SK-N-SH (cell line): ENCODE measurements around the gene SCD. TPM values are rescaled to one million over a fixed set of nuclear protein-coding genes. Genes with fewer than 3 reads are reported as not detected.
A peak's percentile ranks its signal among the peaks of the same experiment; 100 is the strongest.
"Not testable (repeated sequence)": the region's sequence is repeated elsewhere in the genome, so short reads cannot be mapped to it uniquely, and the experiment has no call there.

Experiments
- CTCF ChIA-PET: fragments of 300-600, 350-600 bp; formaldehyde crosslinking; extraction: SDS; loops from one replicate; lab custom pipeline; 2021; lab: Yijun Ruan, JAX
- POLR2A ChIA-PET: fragments of 350-600 bp; sonication (Branson Sonifier 250); formaldehyde crosslinking; extraction: SDS; loops from one replicate; lab custom pipeline; 2020; ENCODE audit warnings: antibody characterized with exemption, inconsistent platforms; lab: Yijun Ruan, JAX
- DNase-seq: peaks from one replicate; pipeline ENCODE4 v3.0.0; 2012
- H2AFZ ChIP-seq: fragments of 200-600 bp; sonication (generic); 2 replicates; pipeline ENCODE4 v1.8.1; 2016; ENCODE audit warnings: antibody characterized with exemption, mild to moderate bottlenecking, low read depth
- H3F3A ChIP-seq: fragments of 200-600 bp; sonication (generic); replicated peaks from 2 replicates; pipeline ENCODE3; 2016; ENCODE audit warnings: antibody characterized with exemption, mild to moderate bottlenecking; ENCODE audit not compliant: insufficient read depth
- H3K27ac ChIP-seq, 2 experiments: fragments of 200-500 bp in 1 of 2; fragments of 200-600 bp in 1 of 2; sonication (Bioruptor generic) in 1 of 2; sonication (generic), shearing (Covaris generic) in 1 of 2; 2 replicates each; pipeline versions ENCODE4 v1.5.1 to v1.6.1; 2014 to 2016; ENCODE audit warnings: low read depth in 2 of 2, inconsistent platforms in 1 of 2, low read length in 1 of 2, mild to moderate bottlenecking in 1 of 2, mixed read lengths in 1 of 2
- H3K27me3 ChIP-seq: fragments of 200-600 bp; sonication (generic), shearing (Covaris generic); 2 replicates; pipeline ENCODE4 v1.6.1; 2016; ENCODE audit warnings: mixed run types; ENCODE audit not compliant: insufficient read depth
- H3K36me3 ChIP-seq, 2 experiments: fragments of 200-500 bp in 1 of 2; fragments of 200-600 bp in 1 of 2; sonication (Bioruptor generic) in 1 of 2; sonication (generic) in 1 of 2; replicated peaks in 1 of 2; 2 replicates each; pipeline versions ENCODE3 to v1.5.1; 2014 to 2016; ENCODE audit warnings: low read length in 1 of 2, mild to moderate bottlenecking in 1 of 2; ENCODE audit not compliant: insufficient read depth in 2 of 2, control insufficient read depth in 1 of 2
- H3K4me1 ChIP-seq, 2 experiments: fragments of 200-500 bp in 1 of 2; fragments of 200-600 bp in 1 of 2; sonication (Bioruptor generic) in 1 of 2; sonication (generic), shearing (Covaris generic) in 1 of 2; 2 replicates each; pipeline versions ENCODE4 v1.5.1 to v1.6.1; 2014 to 2016; ENCODE audit warnings: low read depth in 1 of 2, low read length in 1 of 2, mixed run types in 1 of 2; ENCODE audit not compliant: insufficient read depth in 2 of 2, control insufficient read depth in 1 of 2
- H3K4me2 ChIP-seq: fragments of 200-600 bp; sonication (generic), shearing (Covaris generic); 2 replicates; pipeline ENCODE4 v1.6.1; 2017; ENCODE audit warnings: mixed run types
- H3K4me3 ChIP-seq, 2 experiments: fragments of 200-500 bp in 1 of 2; fragments of 200-600 bp in 1 of 2; sonication (Bioruptor generic) in 1 of 2; sonication (generic), shearing (Covaris generic) in 1 of 2; 2 replicates each; pipeline versions ENCODE4 v1.5.1 to v1.8.1; 2014 to 2016; ENCODE audit warnings: low read depth in 2 of 2, inconsistent platforms in 1 of 2, low read length in 1 of 2, mild to moderate bottlenecking in 1 of 2, mixed read lengths in 1 of 2, moderate library complexity in 1 of 2
- H3K79me2 ChIP-seq: fragments of 200-600 bp; sonication (generic); 2 replicates; pipeline ENCODE4 v1.8.1; 2017; ENCODE audit warnings: mild to moderate bottlenecking; ENCODE audit not compliant: insufficient read depth
- H3K9ac ChIP-seq: fragments of 200-600 bp; sonication (generic); 2 replicates; pipeline ENCODE4 v1.6.1; 2017; ENCODE audit warnings: mixed run types
- H3K9me2 ChIP-seq: fragments of 200-600 bp; sonication (generic); 2 replicates; pipeline ENCODE4 v1.6.1; 2017; ENCODE audit warnings: mixed run types
- H3K9me3 ChIP-seq: fragments of 200-600 bp; sonication (generic); 2 replicates; pipeline ENCODE4 v1.6.1; 2017; ENCODE audit warnings: mixed run types, mild to moderate bottlenecking, moderate library complexity
- H4K20me1 ChIP-seq: fragments of 200-600 bp; sonication (generic); 2 replicates; pipeline ENCODE4 v1.6.1; 2017; ENCODE audit warnings: mild to moderate bottlenecking, mixed run types; ENCODE audit not compliant: insufficient read depth
- CHD2 ChIP-seq: fragments of 150-350 bp; IDR thresholded peaks from 2 replicates; pipeline ENCODE4 v1.6.1; 2018; ENCODE audit warnings: low read length; ENCODE audit not compliant: partially characterized antibody
- FOSL2 ChIP-seq: IDR thresholded peaks from 2 replicates; pipeline ENCODE4 v1.4.0; 2012; ENCODE audit warnings: low read depth, mild to moderate bottlenecking, moderate library complexity, borderline replicate concordance
- RFX5 ChIP-seq: IDR thresholded peaks from 2 replicates; pipeline ENCODE4 v1.6.1; 2012; ENCODE audit warnings: mild to moderate bottlenecking, improper control_type of control experiment, low read length
- TCF12 ChIP-seq: IDR thresholded peaks from 2 replicates; pipeline ENCODE4 v1.4.0; 2012
- WGBS: methylation state at CpG from one replicate; pipeline ENCODE4 v1.1.6; 2017; ENCODE audit warnings: low lambda C conversion rate; 5-methylcytosine and 5-hydroxymethylcytosine counted together
- polyA plus RNA-seq, 3 experiments: library from polyadenylated mRNA; depleted of rRNA; stranded (reverse); fragments of >200 nt; gene quantifications; 2 replicates each; pipeline ENCODE4 v1.2.3, GENCODE V29; 2012

Gene SCD
- polyA plus RNA-seq, 1 of the 3 experiments (the other 2 are of a cell fraction), result 19.7 TPM

DNA sequence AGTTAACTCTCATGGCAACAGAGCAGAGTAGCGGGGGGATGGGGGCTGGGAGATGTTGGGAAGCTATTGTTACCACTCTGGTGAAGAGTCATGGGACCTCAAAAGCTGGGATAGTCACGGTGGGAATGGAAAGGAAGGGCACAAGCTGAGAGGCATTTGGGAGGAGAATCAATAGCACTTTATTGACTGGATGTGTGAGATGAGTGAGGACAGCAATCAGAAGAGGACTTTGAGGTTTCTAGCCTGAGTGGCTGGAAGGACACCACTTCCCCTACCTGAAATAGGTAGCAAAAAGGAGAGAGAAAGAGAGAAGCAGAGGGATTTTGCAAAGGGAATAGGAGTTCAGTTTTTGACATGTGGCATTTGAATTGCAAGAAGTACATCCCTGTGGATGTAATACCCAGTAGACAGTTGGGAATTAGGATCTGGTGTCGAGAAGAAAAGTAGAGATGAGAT is 27.2 kb downstream of the SCD start:
- peak overlapping the region; percentile 80 for H2AFZ ChIP-seq
- TF ChIP-seq TCF12 (no peak), FOSL2 (peak; percentile 0; the same call in 1 of the 2 replicates), CHD2 (peak; percentile 4), RFX5 (peak; percentile 44; the same call in 1 of the 2 replicates)
- WGBS, result 13% methylated on average over 3 of the region's 3 CpGs

DNA sequence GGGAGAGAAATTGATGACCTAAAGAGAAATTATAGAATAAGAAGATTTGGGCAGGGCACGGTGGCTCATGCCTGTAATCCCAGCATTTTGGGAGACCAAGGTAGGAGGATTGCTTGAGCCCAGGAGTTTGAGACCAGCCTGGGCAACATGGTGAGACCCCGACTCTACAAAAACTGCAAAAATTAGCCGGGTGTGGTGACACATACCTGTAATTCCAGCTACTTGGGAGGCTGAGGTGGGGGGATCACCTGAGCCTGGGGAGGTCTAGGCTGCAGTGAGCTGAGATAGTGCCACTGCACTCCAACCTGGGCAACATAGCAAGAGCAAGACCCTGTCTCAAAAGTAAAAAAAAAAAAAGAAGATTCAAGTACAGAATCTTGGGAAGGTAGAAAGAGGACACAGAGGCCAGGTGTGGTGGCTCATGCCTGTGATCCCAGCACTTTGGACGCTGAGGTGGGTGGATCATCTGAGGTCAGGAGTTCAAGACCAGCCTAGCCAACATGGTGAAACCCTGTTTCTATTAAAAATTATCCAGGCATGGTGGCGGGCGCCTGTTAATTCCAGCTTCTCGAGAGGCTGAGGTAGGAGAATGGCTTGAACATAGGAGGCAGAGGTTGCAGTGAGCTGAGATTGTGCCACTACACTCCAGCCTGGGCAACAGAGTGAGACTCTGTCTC is 27.8 kb downstream of the SCD start:
- H3K36me3 ChIP-seq, H3K9me2 ChIP-seq, DNase-seq, H3K9me3 ChIP-seq, H4K20me1 ChIP-seq, H3K79me2 ChIP-seq, H3K27me3 ChIP-seq: not testable (repeated sequence)
- 52% methylated on average over 7 of the region's 7 CpGs for WGBS
- peak overlapping the region; percentile 87 for H3K4me2 ChIP-seq
- POLR2A ChIA-PET, result interaction anchor here (0.6 to 2.8 kb wide), 8 partner anchors 10 to 270 kb away, joined by 3 to 53 read pairs (median 6); partner anchors contain the start of gene SCD
- peak overlapping the region; percentile 56 to 69 for H3K4me3 ChIP-seq
- H3F3A ChIP-seq, result peaks cover 18% of the 10 kb centered on the region
- CTCF ChIA-PET, result interaction anchor here (1.3 to 2.0 kb wide), 2 partner anchors 27 to 144 kb away, joined by 4 to 6 read pairs; partner anchors contain the start of gene SCD
- peak overlapping the region; percentile 89 for H3K9ac ChIP-seq
- peaks cover 20 to 27% of the 10 kb centered on the region in 2 experiments for H3K4me1 ChIP-seq
- H2AFZ ChIP-seq, result peak overlapping the region; percentile 80; the same call in 1 of the 2 replicates
- peak overlapping the region; percentile 97 to 99 for H3K27ac ChIP-seq

More for the DNA sequence above, 27.2 kb downstream of the SCD start:
- Histone ChIP-seq H3K36me3 (no peaks in the 10 kb centered on the region), H3K9me3 (no peaks in the 10 kb centered on the region), H3K27ac (peak overlapping the region; percentile 97 to 99), H3K4me2 (peak overlapping the region; percentile 87), H3K4me1 (peaks cover 20 to 27% of the 10 kb centered on the region in 2 experiments), H3K79me2 (no peaks in the 10 kb centered on the region), H3K4me3 (peak overlapping the region; percentile 56 to 69), H4K20me1 (no peaks in the 10 kb centered on the region), H3K27me3 (no peaks in the 10 kb centered on the region), H3F3A (peaks cover 18% of the 10 kb centered on the region), H3K9me2 (no peaks in the 10 kb centered on the region), H3K9ac (peak overlapping the region; percentile 89)
- DNase-seq, result no peak
- ChIA-PET CTCF (interaction anchor here (1.3 to 2.0 kb wide), 4 partner anchors 26 to 145 kb away, joined by 4 to 10 read pairs (median 7); partner anchors contain the start of gene SCD), POLR2A (interaction anchor here (0.6 to 2.8 kb wide), 12 partner anchors 9 to 271 kb away, joined by 3 to 53 read pairs (median 4); partner anchors contain the start of gene SCD)

DNA sequence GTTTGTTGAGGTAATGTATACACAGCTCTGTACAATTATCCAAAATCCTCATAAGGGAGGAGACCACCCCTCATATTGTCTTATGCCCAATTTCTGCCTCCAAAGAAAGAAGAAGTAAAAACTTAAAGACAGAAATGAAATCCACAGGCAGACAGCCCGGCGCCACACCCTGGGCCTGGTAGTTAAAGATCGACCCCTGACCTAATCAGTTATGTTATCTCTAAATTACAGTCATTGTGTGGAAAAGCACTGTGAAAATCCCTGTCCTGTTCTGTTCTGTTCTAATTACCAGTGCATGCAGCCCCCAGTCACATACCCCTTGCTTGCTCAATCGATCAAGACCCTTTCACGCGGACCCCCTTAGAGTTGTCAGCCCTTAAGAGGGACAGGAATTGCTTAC is 29.6 kb downstream of the SCD start:
- 74% methylated on average over 6 of the region's 6 CpGs for WGBS
- H3K27ac ChIP-seq, H3K9me2 ChIP-seq, H4K20me1 ChIP-seq, H2AFZ ChIP-seq, H3K9ac ChIP-seq, H3K4me2 ChIP-seq, H3K27me3 ChIP-seq, H3K4me3 ChIP-seq, POLR2A ChIA-PET, H3K79me2 ChIP-seq, H3K36me3 ChIP-seq, DNase-seq, H3K9me3 ChIP-seq: not testable (repeated sequence)
- Histone ChIP-seq H3F3A (peaks cover 18% of the 10 kb centered on the region), H3K4me1 (peaks cover 11 to 14% of the 10 kb centered on the region in 2 experiments)
- CTCF ChIA-PET, result interaction anchor here (0.6 kb wide), 2 partner anchors 10 to 14 kb away, joined by 3 read pairs; no protein-coding TSS in a partner anchor
